Heart right ventricle (tissue), 16 donors: ENCODE measurements around the gene MSL3B.
"Not testable (repeated sequence)": the region's sequence is repeated elsewhere in the genome, so short reads cannot be mapped to it uniquely, and the experiment has no call there.

ENCODE experiments used
- ATAC-seq, 8 donors: fragments of 200-7000 bp; cut with Tn5 transposase; one replicate each; pipeline ENCODE4 v1.9.1; 2020; ENCODE audit warnings: mild to moderate bottlenecking in 8 of 8, moderate library complexity in 8 of 8, moderate number of reproducible peaks in 1 of 8
- DNase-seq, 2 donors: peaks; one replicate each; pipeline ENCODE4 v3.0.0-alpha.2; 2020
- H3K27ac ChIP-seq, 10 donors: fragments of 200-600 bp; sonication (generic) in 2 of 10; one replicate each; pipeline versions ENCODE4 v1.5.0 to v1.8.0; 2020 to 2022; ENCODE audit warnings: mild to moderate bottlenecking in 3 of 10
- H3K27me3 ChIP-seq, 7 donors: fragments of 200-600 bp; one replicate each; pipeline ENCODE4 v1.8.0; 2021 to 2022; ENCODE audit warnings: mild to moderate bottlenecking in 2 of 7
- H3K36me3 ChIP-seq, 9 donors: fragments of 200-600 bp; sonication (generic) in 1 of 9; one replicate each; pipeline versions ENCODE4 v1.5.0 to v1.8.0; 2020 to 2022; ENCODE audit warnings: mild to moderate bottlenecking in 2 of 9
- H3K4me1 ChIP-seq, 9 donors: fragments of 200-600 bp; sonication (generic) in 1 of 9; one replicate each; pipeline versions ENCODE4 v1.5.0 to v1.8.0; 2020 to 2022; ENCODE audit warnings: mild to moderate bottlenecking in 4 of 9
- H3K4me3 ChIP-seq, 10 donors: fragments of 200-600 bp; sonication (generic) in 2 of 10; one replicate each; pipeline versions ENCODE4 v1.5.0 to v1.8.0; 2020 to 2022; ENCODE audit warnings: mild to moderate bottlenecking in 7 of 10, moderate library complexity in 2 of 10
- H3K9me3 ChIP-seq, 11 donors: fragments of 200-600 bp in 10 of 11; sonication (generic) in 2 of 11; one replicate each; pipeline versions ENCODE4 v1.5.0 to v1.8.0; 2013 to 2022; ENCODE audit warnings: mild to moderate bottlenecking in 2 of 11, control low read depth in 1 of 11, moderate library complexity in 1 of 11
- WGBS, 2 donors: extraction: QIAGEN DNeasy Blood & Tissue Kit; methylation state at CpG; one replicate each; pipeline ENCODE4 v1.1.7; 2013; ENCODE audit warnings: inconsistent platforms in 1 of 2; 5-methylcytosine and 5-hydroxymethylcytosine counted together
- intact Hi-C, 10 donors: fragments of 100-400 bp; cut with DNase I; formaldehyde crosslinking; loops; one replicate each; pipeline versions ENCODE4 v1.11.1 to v1.14.2; 2022
- TF ChIP-seq, protein P1 (sequence below), 9 donors: fragments of 200-600 bp; sonication (generic) in 2 of 9; IDR thresholded peaks; one replicate each; pipeline versions ENCODE4 v1.5.0 to v1.8.0; 2021 to 2022; ENCODE audit warnings: antibody characterized with exemption in 9 of 9, mild to moderate bottlenecking in 5 of 9, moderate library complexity in 1 of 9
- donor health status: Arrhythmogenic right ventricular cardiomyopathy.
- donor health status: ischemic (EF 13 %, LVEDD 7.1; RV severe dilation, severe dysfunction).
- donor health status: healthy with polysubstance abuse.
- donor health status: DM: no; HTN: yes; CAD: no.
- donor health status: DM: no; HTN: no; CAD: no.
- donor health status: ischemic (EF 25% LVEDD 6.9; RV normal size, moderate dysfunction).
- donor health status: ischemic (EF 25% LVEDD 5.7; RV mildly dilated, moderate dysfunction).
- donor health status: healthy.
- donor health status: DM: yes; HTN: yes; CAD: no.
- donor health status: Ischemic cardiomyopathy.
- donor health status: ischemic (EF 35%, LVEDD 5.7; RV mildly dilated, moderate dysfunction).
- donor health status: nonischemic (EF 11% LVEDD 7.7; RV severe dilation, severe dysfunction).
- donor health status: DM: yes; HTN: yes; CAD: no.
- donor health status: PGD.
- donor health status: ischemic (EF 29% LVEDD 5.4; RV normal size, mild dysfunction).
- donor health status: nonischemic (EF 23%, LVEDD 6.1; RV moderate dilation, normal function).

The MSL3B gene

DNA sequence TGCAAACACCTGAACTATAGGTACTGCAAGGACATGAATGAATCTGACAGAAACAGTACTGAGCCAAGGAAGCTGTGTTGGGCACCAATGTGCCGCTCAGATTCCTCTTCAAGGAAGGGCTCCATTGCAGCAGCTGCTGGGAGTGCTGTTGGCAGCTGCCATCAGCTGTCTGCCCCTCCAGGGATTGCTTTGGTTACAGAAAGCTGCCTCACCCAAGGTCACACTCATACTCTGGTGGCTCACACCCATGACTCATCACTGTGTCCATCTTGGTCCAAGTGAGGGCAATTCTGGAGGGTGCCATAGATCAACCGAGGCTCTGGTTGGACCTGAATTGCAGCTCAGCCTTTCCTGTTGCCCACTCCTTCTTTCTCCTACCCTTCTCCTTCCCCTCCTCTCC, 24.6 kb upstream of the MSL3B start:
- no peaks in the 10 kb centered on the region for H3K9me3 ChIP-seq
- no peak overlapping the region for H3K27ac ChIP-seq
- H3K36me3 ChIP-seq, result no peaks in the 10 kb centered on the region
- peaks cover 0 to 39% (median 11%) of the 10 kb centered on the region in 7 donors for H3K27me3 ChIP-seq
- intact Hi-C loops, result no loop called here
- TF ChIP-seq, protein P1, sequence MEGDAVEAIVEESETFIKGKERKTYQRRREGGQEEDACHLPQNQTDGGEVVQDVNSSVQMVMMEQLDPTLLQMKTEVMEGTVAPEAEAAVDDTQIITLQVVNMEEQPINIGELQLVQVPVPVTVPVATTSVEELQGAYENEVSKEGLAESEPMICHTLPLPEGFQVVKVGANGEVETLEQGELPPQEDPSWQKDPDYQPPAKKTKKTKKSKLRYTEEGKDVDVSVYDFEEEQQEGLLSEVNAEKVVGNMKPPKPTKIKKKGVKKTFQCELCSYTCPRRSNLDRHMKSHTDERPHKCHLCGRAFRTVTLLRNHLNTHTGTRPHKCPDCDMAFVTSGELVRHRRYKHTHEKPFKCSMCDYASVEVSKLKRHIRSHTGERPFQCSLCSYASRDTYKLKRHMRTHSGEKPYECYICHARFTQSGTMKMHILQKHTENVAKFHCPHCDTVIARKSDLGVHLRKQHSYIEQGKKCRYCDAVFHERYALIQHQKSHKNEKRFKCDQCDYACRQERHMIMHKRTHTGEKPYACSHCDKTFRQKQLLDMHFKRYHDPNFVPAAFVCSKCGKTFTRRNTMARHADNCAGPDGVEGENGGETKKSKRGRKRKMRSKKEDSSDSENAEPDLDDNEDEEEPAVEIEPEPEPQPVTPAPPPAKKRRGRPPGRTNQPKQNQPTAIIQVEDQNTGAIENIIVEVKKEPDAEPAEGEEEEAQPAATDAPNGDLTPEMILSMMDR (IDR thresholded peaks at IDR 0.05), result no peak
- H3K4me1 ChIP-seq, result no peaks in the 10 kb centered on the region
- ATAC-seq, result no peak
- DNase-seq, result no peak
- WGBS, 2 donors, result 86 to 92% methylated on average over 2 of the region's 2 CpGs
- H3K4me3 ChIP-seq, result no peak overlapping the region

DNA sequence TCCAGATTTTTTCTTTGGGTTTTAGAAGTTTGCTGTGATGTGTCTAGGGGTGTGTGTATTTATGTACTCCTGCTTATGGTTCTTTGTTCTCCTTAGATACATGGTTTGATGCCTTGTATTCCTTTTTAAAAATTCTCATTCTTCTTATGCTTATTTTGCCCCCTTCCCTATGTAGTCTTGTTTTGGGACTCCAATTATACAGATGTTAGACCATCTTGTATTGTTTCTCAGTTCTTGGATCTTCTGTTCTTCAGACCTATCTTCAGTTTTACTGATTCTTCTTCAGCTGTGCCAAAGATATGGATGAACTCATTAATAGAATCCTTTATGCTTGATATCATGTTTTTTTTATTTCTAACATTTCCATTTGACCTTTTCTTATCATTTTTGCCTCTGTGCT, 14.2 kb upstream of the MSL3B start:
- TF ChIP-seq, protein P1 (IDR thresholded peaks at IDR 0.05), result no peak
- H3K27ac ChIP-seq, result no peak overlapping the region
- intact Hi-C loops, result no loop called here

DNA sequence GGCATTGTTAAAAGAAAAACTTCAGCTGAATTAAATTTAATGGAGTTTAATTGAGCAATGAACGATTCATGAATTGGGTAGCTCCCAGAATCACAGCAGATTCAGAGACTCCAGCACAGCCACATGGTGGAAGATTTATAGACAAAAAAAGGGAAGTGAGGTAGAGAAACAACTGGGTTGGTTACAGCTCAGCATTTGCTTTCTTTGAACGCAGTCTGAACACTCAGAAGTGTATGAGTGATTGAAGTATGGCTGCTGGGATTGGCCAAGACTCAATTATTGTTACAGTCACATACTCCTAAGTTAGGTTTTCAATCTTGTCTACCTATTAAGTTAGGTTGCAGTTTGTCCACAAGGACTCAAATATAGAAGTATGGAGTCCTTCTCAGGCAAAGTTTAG, 3.9 kb upstream of the MSL3B start:
- WGBS, 2 donors, result 51 to 63% methylated on average over 2 of the region's 2 CpGs
- intact Hi-C loops, result not testable (repeated sequence)

More for the DNA sequence above, 14.2 kb upstream of the MSL3B start:
- Histone ChIP-seq H3K4me1 (no peaks in the 10 kb centered on the region), H3K4me3 (no peak overlapping the region), H3K36me3 (no peaks in the 10 kb centered on the region), H3K27me3 (peaks cover 0 to 13% (median 4%) of the 10 kb centered on the region in 7 donors), H3K9me3 (peaks cover 0 to 46% (median 14%) of the 10 kb centered on the region in 11 donors)
- no peak for DNase-seq
- no peak for ATAC-seq

DNA sequence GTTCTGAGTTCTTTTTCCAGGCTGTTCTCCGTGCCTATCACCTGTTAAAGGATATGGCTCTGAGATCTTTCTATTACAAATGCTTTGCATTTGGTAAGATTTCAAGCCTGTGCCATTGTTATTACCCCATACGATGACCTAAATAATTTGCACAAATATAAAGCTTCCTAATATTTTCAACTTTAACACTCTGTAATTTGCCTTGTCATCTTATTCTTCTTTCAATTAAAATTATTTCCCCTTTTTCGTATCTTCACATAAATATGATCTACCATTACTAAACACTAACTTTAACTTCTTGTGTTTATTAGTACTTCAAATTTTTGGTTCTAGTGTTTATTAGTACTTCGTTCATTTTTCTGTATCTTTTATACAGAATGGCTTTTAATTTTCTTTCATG, 3.2 kb upstream of the MSL3B start:
- ATAC-seq, result no peak

More for the DNA sequence above, 3.9 kb upstream of the MSL3B start:
- H3K4me3 ChIP-seq, H3K36me3 ChIP-seq, ATAC-seq, DNase-seq, H3K4me1 ChIP-seq, H3K27ac ChIP-seq: not testable (repeated sequence)
- Histone ChIP-seq H3K27me3 (peaks cover 0 to 56% (median 30%) of the 10 kb centered on the region in 7 donors), H3K9me3 (peaks cover 0 to 30% (median 4%) of the 10 kb centered on the region in 11 donors)

DNA sequence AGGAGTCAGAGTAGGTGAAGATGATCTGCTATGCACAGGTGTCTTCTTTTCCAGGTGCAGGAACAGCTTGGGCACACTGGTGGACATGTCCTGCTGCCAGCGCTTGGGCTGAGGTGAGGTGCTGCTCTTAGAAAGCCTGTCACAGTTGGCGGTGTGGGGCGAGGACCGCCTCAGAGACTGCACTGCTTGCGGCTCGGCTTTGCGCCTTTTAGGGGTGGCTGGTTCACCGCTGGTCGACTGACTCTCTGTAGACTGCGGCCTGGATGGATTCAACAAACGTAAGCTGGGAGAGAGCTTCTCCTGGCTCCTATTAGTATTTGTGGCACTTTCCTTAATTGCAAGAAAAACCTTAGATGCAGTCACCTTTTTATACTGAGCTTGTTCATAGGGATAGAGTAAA, 1.7 kb downstream of the MSL3B start:
- no peaks in the 10 kb centered on the region for H3K4me1 ChIP-seq
- ATAC-seq (no peak), DNase-seq (no peak)
- H3K36me3 ChIP-seq, result no peaks in the 10 kb centered on the region
- peaks cover 0 to 24% (median 0%) of the 10 kb centered on the region in 11 donors for H3K9me3 ChIP-seq
- no peak overlapping the region for H3K4me3 ChIP-seq
- TF ChIP-seq, protein P1 (IDR thresholded peaks at IDR 0.05), result no peak
- peaks cover 0 to 31% (median 14%) of the 10 kb centered on the region in 7 donors for H3K27me3 ChIP-seq
- intact Hi-C loops, result no loop called here
- 93 to 98% methylated on average over 11 of the region's 11 CpGs for WGBS, 2 donors
- no peak overlapping the region for H3K27ac ChIP-seq

More for the DNA sequence above, 3.2 kb upstream of the MSL3B start:
- Histone ChIP-seq H3K9me3 (peaks cover 0 to 24% (median 2%) of the 10 kb centered on the region in 11 donors), H3K27me3 (peaks cover 0 to 56% (median 30%) of the 10 kb centered on the region in 7 donors), H3K4me1 (no peaks in the 10 kb centered on the region), H3K4me3 (no peak overlapping the region), H3K36me3 (no peaks in the 10 kb centered on the region), H3K27ac (no peak overlapping the region)
- intact Hi-C loops, result no loop called here
- DNase-seq, result no peak
- TF ChIP-seq, protein P1 (IDR thresholded peaks at IDR 0.05), result no peak
- 64 to 66% methylated on average over 4 of the region's 4 CpGs for WGBS, 2 donors
